Activated naive CD4-positive, alpha-beta T cell treated with anti-CD3 and anti-CD28 coated beads, Interleukin-2, amount 50 U/mL, for 16 hours (primary cell): ENCODE results near the gene ZNF750.

Experiments
- DNase-seq: peaks from one replicate; pipeline ENCODE4 v3.0.0-alpha.2; 2020

Gene ZNF750

DNA sequence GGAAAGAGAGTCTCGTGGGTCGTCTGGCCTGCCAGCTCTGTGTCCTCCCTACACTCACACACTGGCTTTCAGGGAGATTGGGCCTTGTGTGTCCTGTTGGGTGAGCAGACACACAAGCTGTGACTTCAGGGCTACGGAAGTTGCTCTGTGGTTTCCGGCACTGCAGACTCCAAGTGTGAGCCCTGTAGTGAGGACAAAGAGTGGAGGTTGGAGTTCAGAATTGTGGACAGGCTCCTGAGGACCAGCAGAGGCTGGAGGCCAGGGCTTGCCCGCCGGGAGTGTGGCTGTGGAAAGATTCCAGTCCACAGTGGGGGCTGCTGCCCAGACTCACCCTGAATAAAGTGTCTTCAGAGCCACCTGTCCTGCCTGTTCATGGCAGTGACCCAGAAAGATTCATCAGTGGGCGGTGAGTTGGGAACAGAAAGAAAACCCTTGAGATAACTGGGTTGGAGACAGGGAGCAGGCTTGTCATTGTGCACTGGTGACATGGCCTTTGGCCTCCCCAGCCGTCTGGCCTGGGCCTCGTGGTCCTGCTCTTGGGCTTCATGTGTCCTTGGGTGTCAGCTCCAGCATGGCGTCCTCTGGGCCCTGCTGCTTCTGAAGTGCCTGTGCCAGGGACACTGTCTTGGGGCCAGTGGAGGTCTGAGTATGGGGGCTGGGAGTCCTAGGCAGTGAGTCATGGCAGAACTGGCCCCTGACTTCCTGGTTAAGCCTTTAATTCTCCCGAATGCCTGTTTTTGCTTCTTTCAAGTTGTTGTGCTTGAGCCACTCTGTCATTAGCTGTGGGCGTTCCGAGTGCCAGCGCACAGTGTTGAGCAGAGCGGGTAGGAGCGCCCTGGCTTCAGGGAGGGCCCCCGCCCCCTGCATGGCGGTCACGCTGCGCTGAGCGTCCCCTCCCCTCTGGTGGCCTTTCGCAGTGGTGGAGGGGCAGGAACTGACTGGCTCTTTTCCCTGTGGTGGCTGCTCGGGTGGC, 19.9 kb upstream of the ZNF750 start:
- DNase-seq, result peak; percentile 66

DNA sequence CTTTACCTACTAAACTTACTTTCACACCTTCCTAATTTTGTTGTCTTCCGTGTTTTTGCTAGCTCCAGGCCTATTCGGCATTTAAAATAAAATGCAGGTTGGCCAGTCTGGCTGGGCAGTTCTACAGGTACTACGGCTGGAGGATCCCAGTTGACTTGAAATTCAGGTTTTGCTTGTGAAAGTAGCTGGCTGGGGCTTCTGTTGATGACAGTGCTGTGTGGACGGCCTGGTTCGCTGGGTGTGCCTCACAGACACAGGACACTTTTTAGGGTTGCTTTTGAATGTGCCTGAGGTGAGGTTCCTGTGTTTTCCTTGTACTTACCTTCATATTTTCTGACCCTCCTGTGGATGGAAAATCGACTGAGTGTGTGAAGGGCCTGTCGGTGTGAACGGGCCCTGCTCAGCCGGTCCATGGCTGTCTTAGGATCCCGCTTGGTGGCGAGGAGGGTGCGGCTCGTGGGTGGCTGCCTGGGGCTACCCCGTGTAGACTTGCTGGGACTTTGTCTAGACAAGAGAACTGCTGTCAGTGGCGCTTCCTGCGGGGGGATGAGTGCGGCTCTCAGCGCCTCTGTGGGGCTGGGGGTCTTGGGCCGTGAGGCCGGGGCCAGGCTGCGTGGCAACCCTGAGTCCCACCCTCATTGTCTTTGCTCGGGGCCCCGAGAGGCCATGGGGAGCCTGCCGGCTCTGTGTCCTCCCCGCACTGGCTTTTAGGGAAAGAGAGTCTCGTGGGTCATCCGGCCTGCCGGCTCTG, 18.7 kb upstream of the ZNF750 start:
- no peak for DNase-seq

DNA sequence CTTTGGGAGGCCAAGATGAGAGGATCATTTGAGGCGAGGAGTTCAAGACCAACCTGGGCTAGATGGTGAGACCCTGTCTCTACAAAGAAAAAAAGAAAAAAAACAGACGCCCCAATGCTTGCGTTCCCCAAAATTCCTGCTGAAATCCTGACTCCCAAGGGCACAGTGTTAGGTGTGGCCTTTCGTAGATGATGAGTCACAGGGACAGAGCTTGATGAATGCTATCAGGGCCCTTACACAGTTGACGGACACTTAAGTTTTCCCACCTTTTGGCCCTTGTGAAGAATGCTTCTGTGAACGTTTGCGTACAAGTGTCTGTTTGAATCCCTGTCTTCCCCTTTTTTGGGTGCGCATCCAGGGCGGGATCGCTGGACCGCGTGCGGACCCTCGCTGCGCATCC, 16.5 kb upstream of the ZNF750 start:
- no peak for DNase-seq

DNA sequence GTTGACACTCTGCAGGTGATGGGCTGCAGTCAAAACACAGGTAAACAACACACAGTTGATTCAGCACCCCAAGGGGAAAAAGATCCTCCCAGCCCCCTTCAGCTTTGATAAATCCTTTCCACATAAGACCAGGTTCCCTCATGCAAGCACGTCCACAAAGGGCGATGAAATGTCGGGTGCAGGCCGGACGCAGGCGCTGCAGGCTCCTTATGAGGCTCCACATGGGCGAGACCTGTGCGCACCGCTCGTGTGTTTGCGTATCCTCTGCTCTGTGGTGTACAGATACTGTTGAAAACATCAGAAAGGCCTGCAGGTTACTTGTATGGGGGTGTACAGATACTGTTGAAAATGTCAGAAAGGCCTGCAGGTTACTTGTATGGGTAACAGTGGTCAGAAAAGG, 14.4 kb upstream of the ZNF750 start:
- no peak for DNase-seq

DNA sequence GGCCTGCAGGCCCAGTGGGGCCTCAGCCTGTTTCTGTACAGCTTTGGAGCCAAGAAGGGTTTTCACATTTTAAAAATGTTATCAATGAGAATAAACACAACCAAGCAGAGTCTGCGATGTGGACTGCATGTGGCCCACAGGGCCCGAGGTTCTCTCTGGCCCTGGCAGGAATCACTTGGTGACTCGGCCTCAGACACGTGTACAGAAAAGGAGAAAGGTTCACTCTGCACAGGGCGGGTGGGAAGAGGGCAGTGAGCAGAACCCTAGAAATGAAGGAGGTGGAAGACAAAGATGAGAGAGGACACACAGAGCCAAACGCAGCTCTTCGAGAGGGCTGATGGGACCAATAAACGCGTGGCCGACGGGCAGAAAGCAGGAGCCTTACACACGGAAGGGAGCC, 11.6 kb upstream of the ZNF750 start:
- DNase-seq, result no peak

DNA sequence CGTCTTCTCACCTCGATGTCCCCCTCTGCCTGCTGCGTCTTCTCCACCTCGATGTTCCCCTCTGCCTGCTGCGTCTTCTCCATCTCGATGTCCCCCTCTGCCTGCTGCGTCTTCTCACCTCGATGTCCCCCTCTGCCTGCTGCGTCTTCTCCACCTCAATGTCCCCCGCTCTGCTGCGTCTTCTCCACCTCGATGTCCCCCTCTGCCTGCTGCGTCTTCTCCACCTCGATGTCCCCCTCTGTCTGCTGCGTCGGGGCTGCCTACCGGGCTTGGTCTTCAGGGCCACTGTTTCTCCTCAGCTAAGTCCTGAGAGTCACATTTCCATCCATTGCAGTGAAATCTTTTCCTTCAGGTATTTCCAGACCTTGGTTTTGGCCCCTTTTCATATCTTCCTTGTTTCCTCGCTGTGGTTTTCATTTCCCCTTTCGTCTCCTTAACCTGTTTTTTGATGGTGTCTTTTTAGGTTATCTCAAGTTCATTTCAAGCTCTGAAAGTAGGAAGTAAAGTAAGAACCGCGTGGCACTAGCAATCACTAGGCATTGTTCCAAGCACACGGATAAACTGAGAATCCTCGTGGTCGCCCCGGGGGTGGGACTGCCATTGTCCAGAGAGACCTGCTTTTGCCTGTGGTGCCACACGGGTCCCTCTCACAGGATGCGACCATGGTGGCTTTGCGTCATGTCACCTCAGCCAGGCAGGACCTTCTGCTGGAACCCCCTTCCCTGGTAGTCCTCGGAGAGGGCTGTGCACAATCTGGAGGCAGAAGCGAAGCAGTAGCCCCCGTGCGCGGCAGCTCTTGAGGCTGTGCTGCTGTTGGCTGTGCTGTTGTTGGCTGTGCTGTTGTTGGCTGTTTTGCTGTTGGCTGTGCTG, 9.5 kb upstream of the ZNF750 start:
- no peak for DNase-seq

DNA sequence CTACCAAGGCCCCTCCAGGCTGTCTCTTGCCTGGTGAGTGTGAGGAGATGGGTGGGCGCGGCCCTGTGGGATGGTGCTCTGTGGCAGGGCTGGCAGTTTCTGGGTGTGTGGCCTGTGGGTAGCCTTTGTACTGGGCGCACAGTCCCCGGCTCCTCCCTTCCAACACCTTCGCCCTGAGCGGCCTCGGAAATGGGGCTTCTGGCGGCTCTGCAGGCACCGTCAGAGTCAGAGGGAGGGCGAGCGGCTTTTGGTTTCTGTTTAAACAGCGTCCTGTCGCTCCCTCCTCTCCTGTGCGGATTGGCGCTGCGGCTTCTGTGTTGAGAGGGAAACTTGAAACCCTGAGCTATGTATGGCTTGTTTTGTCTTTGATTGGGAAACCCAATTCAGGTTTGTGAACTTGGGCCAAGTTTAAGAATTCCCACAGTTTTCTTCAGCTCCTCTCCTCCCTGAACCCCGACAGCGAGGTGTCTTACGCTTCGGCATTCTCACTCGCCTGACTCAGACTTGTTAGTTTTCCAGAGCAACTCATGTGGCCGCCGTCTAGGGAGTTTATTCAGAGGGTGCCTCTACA, 8.3 kb upstream of the ZNF750 start:
- peak; percentile 32 for DNase-seq

DNA sequence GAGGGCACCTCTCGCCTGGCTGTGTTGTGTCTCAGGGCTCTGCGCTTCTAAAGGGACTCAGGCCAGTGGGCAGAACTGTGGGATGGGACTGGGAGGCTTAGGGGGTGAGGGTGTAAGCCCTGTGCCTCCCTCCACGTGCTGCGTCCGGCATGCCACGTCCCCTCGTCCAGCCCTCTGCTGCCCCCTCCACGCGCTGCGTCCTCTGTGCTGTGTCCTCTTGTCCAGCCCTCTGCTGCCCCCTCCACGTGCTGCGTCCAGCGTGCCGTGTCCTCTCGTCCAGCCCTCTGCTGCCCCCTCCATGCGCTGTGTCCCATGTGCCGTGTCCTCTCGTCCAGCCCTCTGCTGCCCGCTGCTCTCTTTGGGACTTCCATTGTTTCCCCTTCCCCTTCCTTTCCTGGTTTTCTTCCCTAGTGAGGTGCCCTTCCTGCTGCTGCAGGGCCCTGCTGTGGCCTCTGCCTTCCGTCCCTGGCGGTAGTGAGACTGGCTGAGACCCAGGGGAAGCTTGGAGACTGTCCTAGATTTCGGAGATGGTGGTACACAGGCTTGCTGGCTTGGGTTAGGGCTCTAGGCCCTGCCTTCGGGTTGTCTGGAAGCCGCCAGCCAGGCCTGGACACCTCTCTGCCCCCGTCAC, 6.4 kb upstream of the ZNF750 start:
- DNase-seq, result no peak

DNA sequence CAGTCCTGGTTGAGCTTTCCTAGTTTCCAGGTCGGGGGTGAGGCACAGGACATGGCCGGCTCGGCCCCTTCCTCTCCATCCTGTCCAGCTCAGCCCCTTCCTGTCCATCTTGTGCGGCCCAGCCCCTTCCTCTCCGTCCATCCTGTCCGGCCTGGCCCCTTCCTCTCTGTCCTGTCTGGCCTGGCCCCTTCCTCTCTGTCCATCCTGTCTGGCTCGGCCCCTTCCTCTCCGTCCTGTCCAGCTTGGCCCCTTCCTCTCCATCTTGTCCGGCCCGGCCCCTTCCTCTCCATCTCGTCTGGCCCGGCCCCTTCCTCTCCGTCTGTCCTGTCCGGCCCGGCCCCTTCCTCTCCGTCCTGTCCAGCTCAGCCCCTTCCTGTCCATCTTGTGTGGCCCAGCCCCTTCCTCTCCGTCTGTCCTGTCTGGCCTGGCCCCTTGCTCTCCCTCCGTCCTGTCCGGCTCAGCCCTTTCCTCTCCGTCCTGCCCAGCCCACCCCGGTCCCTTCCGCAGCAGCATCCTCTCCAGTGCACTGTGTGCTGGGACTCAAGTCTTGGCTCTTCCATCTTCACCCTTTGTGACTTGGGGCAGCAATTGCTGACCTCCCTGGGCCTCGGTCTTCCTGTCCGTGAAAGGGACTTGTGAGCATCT, 5.5 kb upstream of the ZNF750 start:
- DNase-seq, result no peak

DNA sequence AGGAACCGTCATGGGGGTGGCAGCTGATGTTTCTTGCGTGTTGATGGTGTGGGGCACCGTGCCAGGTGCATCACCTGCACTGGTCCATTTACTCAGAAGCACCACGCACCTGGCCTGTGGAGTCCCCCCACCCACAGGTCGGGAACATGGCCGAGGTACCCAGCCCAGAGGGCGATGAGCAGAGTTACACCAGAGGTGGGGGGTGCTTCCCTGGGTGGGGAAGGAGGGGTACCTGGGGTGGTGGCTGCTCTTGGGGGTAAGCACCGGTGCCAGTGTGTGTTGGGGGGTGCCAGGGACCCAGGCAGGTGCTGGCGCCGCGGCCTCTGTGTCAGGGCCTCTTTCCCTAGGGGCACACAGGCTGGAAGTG, 5.0 kb upstream of the ZNF750 start:
- no peak for DNase-seq

DNA sequence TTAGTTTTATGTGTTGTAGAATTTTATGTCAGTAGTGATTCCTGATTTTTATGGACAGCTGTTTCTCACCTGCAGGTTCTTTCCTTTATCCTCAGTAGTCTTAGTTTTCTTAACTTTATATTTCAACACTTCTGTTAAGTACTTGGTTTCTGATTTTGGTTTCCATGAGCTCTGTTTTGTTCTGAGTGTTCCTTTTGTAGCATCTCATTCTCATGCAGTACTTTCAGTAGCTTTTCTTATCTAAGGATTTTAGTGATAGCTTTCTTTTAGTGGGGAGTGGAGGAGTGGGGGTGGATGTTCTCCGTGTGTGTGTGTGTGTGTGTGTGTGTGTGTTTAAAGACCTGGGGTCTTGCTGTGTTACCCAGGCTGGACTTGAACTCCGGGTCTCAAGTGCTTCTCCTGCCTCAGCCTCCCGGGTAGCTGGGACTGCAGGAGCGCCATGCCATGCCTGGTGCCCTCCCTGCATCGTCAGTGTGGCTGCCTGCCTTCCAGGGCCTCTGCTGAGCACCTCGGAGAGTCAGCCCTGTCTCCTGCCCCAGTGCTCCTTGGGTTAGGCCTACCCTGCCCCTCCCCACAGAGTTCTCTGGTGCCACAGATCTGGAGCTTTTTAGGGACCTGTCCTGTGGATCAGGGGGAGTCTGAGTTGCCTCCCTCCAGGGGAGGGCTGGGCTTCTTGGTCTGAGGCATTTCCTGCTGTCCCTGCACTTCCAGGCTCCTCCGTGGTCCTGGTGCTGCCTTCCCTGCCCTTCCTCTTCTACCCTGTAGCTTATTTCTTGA, 4.3 kb upstream of the ZNF750 start:
- no peak for DNase-seq

DNA sequence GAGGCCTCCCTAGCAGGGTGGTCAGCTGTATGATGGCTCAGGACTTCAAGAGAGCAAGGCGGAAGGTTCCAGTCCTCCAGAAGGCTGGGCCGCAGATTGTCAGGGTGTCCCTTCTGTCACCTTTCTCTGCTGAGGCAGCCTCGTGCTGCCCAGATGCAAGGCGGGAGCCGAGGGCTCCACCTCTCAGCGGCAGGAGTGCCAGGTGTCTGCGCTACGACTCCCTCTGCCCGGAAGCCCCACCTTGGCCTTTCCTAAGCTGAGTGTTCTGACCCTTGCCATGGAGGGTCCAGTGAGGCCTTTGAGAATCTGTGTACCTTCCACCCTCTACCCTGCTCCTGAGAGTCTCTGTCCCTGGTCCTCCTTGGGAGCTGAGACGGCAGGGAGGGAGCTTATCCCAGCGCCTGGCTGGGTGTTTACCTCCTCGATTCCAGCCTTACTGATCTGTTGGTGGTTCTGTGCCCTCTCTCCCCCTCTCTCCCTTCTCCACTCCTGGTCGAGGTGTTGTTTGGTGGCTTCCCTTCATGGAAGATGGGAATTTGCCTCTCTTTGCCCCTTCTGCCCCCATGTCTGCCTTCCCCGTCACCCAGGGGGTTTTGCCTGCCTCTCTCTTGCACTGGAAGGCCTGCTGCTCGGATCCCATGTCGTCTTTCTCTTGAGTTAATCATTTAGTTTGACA, 2.2 kb upstream of the ZNF750 start:
- no peak for DNase-seq

DNA sequence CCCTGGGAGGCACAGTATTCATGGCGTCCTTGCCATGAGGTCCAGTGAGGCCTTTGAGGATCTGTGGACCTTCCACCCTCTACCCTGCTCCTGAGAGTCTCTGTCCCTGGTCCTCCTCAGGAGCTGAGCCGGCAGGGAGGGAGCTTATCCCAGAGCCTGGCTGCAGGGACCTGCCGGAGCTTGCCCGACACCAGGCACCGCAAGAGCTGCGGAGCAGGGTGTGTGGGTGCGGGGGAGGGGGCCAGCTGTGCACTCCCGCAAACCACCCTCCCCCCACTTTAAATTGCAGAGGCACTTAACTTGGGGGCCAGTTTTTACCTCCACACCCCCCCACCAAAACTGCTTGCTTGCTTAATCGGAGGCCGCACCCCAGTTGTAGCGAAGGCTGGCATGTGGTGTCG, 609 bp upstream of the ZNF750 start:
- DNase-seq, result no peak

DNA sequence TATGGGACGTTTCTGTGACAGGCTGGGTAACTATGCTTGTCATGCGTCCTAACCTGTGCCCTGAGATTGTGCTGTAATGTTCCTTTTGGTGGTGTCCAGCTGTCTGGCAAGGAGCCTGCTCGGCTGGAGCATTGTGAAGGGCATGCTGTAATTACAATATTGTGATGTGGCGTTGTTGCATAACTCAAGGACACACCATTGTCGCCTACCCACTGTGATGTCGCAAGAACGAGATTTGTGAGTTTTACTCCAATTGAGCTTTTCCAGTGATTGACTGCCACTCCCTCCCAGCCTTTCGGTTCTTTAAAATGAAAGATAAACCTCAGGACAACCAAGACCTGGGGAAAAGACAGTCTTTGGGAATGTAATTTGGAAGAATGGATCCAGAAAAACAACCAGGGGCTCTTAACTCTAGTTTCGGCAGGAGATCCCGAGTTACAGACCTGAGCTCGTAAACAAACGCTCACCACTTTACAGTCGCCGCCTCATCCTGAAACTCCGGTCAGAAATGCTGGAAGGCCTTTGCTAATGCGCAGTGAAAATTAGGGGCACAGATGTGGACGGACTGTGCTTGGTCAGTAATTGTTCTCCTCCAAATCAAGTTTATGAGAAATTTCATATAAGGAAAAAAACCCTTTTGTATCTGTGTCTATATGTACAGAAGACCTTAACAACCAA, 1.3 kb downstream of the ZNF750 start:
- no peak for DNase-seq

DNA sequence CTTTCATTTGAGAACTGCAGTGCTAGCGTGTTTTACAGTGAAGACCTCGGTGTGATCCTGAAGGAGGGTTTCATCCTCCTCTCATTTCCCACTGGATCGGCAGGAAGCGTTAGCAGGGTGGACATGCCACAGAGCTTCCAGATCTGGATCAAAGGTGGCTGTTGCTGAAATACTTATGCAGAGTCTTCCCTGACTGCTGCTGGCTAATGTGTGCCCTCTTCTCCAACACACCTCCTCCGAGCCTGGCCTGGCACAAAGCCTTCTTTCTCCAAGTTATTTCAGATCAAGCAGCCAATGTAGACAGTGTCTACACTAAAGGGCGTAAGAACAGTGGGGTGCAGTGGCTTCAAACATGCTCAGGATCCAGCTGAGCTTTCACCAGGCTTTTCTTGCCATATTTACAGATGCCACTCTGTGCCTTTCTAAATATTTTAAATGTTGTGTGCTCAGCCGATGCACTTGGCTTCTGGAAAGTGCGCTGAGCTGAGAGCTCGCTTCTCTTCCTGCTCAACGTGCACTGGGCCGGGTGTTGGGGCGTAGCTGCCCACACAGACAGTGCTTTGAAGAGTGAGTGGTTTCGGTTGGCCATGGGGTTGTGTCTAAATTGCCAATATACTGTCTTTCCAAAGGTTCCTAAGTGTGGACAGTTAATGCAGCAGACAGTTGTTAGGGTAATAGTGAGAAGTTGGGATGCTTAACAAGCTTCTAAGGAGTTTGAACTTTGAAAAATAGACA, 2.1 kb downstream of the ZNF750 start:
- DNase-seq, result no peak

DNA sequence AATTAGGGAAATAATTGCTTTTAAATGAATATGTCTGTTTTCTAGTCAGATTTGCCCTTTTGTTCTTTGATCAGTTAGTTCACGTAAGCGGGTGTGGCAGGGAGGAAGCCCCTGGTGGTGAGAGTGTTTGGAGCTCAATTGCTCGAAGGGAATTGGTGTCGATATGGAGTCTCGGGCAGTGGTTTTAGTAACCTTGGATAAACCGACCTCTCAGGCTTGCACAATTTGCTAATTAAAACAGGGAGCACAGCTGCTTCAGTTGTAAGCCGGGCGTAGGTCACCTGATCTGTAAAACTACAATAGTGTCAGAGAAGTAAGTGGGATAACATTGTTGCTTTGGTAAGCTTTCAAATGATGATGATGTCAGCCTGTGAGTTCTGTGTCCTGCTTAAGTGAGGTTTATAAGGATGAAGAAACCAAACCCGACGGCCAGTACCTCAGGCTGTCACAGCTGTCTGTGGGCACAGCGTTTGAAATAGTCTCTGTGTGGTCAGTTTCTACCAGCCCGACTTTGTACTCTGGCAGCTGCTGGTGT, 2.9 kb downstream of the ZNF750 start:
- no peak for DNase-seq

DNA sequence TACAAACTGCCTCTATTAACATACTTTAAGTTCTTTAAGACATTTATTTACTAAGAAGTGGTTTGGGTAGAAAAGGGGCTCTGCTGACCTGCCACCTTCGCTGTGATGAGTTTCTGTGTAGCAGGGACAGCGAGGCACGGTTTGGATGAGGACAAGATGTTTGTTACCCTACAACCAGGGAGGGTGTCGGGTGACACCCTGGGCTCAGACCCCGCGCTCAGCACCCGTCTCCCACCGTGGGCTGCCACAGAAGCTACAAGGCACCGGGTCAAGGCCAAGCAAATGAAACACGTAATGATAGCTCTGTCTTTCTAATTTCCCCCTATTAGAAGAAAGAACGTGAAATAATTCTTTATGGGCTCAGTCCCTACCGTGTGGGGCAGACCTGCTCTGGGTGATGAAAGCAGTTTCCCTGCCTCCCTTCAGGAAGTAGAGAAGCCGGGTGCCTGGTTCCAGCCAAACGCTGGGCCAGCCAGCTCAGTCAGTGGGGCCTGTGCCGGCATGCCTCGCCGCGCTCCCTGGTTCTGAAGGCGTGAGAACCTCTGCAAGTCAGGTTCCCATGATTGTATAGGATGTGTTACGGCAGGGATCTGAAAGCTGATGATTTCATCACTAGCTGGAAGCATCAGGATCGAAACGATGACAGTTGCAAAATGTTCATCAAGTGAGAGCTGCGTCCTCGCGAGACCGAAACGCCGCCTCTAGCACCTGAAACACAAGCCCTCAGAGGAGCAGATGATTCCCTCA, 3.9 kb downstream of the ZNF750 start:
- DNase-seq, result no peak

DNA sequence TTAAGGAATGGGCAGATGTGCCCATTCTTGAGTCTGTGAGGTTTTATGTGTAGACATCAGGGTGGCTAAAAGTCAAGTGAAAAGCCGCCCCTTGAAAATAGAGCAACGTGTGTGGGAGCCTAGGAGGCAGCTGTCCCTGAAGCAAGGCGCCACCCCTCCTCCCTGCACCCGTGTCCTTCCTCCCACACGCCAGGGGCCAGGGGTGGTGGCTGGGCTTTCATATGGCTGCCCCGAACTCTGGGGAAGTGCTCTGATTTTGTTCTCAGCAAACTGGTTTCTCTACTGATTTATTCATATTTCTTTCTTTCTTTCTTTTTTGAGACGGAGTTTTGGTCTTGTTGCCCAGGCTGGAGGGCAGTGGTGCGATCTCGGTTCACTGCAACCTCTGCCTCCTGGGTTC, 4.7 kb downstream of the ZNF750 start:
- DNase-seq, result no peak
